Heart right ventricle (tissue), 16 donors: ENCODE measurements around the gene TAMALIN. TPM values are rescaled to one million over a fixed set of nuclear protein-coding genes. Genes with fewer than 3 reads are reported as not detected.
A peak's percentile ranks its signal among the peaks of the same experiment; 100 is the strongest.

Source experiments
- ATAC-seq, 8 donors: fragments of 200-7000 bp; cut with Tn5 transposase; one replicate each; pipeline ENCODE4 v1.9.1; 2020; ENCODE audit warnings: mild to moderate bottlenecking in 8 of 8, moderate library complexity in 8 of 8, moderate number of reproducible peaks in 1 of 8
- DNase-seq, 2 donors: peaks; one replicate each; pipeline ENCODE4 v3.0.0-alpha.2; 2020
- H3K27ac ChIP-seq, 10 donors: fragments of 200-600 bp; sonication (generic) in 2 of 10; one replicate each; pipeline versions ENCODE4 v1.5.0 to v1.8.0; 2020 to 2022; ENCODE audit warnings: mild to moderate bottlenecking in 3 of 10
- H3K27me3 ChIP-seq, 7 donors: fragments of 200-600 bp; one replicate each; pipeline ENCODE4 v1.8.0; 2021 to 2022; ENCODE audit warnings: mild to moderate bottlenecking in 2 of 7
- H3K36me3 ChIP-seq, 9 donors: fragments of 200-600 bp; sonication (generic) in 1 of 9; one replicate each; pipeline versions ENCODE4 v1.5.0 to v1.8.0; 2020 to 2022; ENCODE audit warnings: mild to moderate bottlenecking in 2 of 9
- H3K4me1 ChIP-seq, 9 donors: fragments of 200-600 bp; sonication (generic) in 1 of 9; one replicate each; pipeline versions ENCODE4 v1.5.0 to v1.8.0; 2020 to 2022; ENCODE audit warnings: mild to moderate bottlenecking in 4 of 9
- H3K4me3 ChIP-seq, 10 donors: fragments of 200-600 bp; sonication (generic) in 2 of 10; one replicate each; pipeline versions ENCODE4 v1.5.0 to v1.8.0; 2020 to 2022; ENCODE audit warnings: mild to moderate bottlenecking in 7 of 10, moderate library complexity in 2 of 10
- H3K9me3 ChIP-seq, 11 donors: fragments of 200-600 bp in 10 of 11; sonication (generic) in 2 of 11; one replicate each; pipeline versions ENCODE4 v1.5.0 to v1.8.0; 2013 to 2022; ENCODE audit warnings: mild to moderate bottlenecking in 2 of 11, control low read depth in 1 of 11, moderate library complexity in 1 of 11
- CTCF ChIP-seq, 9 donors: fragments of 200-600 bp; sonication (generic) in 2 of 9; IDR thresholded peaks; one replicate each; pipeline versions ENCODE4 v1.5.0 to v1.8.0; 2021 to 2022; ENCODE audit warnings: antibody characterized with exemption in 9 of 9, mild to moderate bottlenecking in 5 of 9, moderate library complexity in 1 of 9
- WGBS, 2 donors: extraction: QIAGEN DNeasy Blood & Tissue Kit; methylation state at CpG; one replicate each; pipeline ENCODE4 v1.1.7; 2013; ENCODE audit warnings: inconsistent platforms in 1 of 2; 5-methylcytosine and 5-hydroxymethylcytosine counted together
- intact Hi-C, 10 donors: fragments of 100-400 bp; cut with DNase I; formaldehyde crosslinking; loops; one replicate each; pipeline versions ENCODE4 v1.11.1 to v1.14.2; 2022
- long read RNA-seq, 3 donors: library from polyadenylated mRNA; unstranded; transcript quantifications; one replicate each; pipeline ENCODE4 v2.0.0, GENCODE V29; 2020 to 2021
- polyA plus RNA-seq, 2 donors: library from polyadenylated mRNA; stranded (reverse); fragments of 200-250 nt; gene quantifications; one replicate each; pipeline ENCODE4 v1.2.3, GENCODE V29; 2013
- total RNA-seq, 10 donors: library from RNA; stranded (reverse); fragmentation: NEBNext Ultra II Directional in 3 of 10; extraction: Animal tissue kit (Norgen Biotek cat#: 25700) in 3 of 10; gene quantifications; one replicate each; pipeline versions ENCODE4 v1.2.1 to v1.2.4, GENCODE V29; 2021 to 2023
- donor health status: Arrhythmogenic right ventricular cardiomyopathy.
- donor health status: ischemic (EF 13 %, LVEDD 7.1; RV severe dilation, severe dysfunction).
- donor health status: healthy with polysubstance abuse.
- donor health status: DM: no; HTN: yes; CAD: no.
- donor health status: DM: no; HTN: no; CAD: no.
- donor health status: ischemic (EF 25% LVEDD 6.9; RV normal size, moderate dysfunction).
- donor health status: ischemic (EF 25% LVEDD 5.7; RV mildly dilated, moderate dysfunction).
- donor health status: healthy.
- donor health status: DM: yes; HTN: yes; CAD: no.
- donor health status: Ischemic cardiomyopathy.
- donor health status: ischemic (EF 35%, LVEDD 5.7; RV mildly dilated, moderate dysfunction).
- donor health status: nonischemic (EF 11% LVEDD 7.7; RV severe dilation, severe dysfunction).
- donor health status: DM: yes; HTN: yes; CAD: no.
- donor health status: PGD.
- donor health status: ischemic (EF 29% LVEDD 5.4; RV normal size, mild dysfunction).
- donor health status: nonischemic (EF 23%, LVEDD 6.1; RV moderate dilation, normal function).

Gene TAMALIN
- total RNA-seq (10 to 100 TPM; 16.6 to 47.0 (median 23.9) TPM), polyA plus RNA-seq (10 to 100 TPM; 27.2 to 58.8 TPM)
- long read RNA-seq, donor 1, transcript GRASP-201 (8 exons, 1,933 nt): major isoform, 22 of 34 reads
- long read RNA-seq, donor 1, partial matches to known transcripts: 8 of 34 reads
- long read RNA-seq, donor 1, other reads (novel, unspliced or antisense): 3 of 34 reads
- long read RNA-seq, donor 2, transcript GRASP-201 (8 exons, 1,933 nt): major isoform, 18 of 28 reads
- long read RNA-seq, donor 2, partial matches to known transcripts: 0 of 28 reads
- long read RNA-seq, donor 2, other reads (novel, unspliced or antisense): 9 of 28 reads
- long read RNA-seq, donor 3, partial matches to known transcripts: 0 of 3 reads
- long read RNA-seq, donor 3, other reads (novel, unspliced or antisense): 3 of 3 reads

GRCh38 chr12:52006726-52007157 is at the start of gene TAMALIN:
Gene TAMALIN, plus strand, starts transcription at chr12:52006946. Its CDS starts 74 bp downstream, at chr12:52007020.
- peak in 1 of 9 donors; percentile 5 for TF ChIP-seq CTCF (IDR thresholded peaks at IDR 0.05)
- intact Hi-C loops: no loop called here
- H3K4me1 ChIP-seq: peaks cover 12 to 69% (median 48%) of the 10 kb centered on the region in 9 donors
- peak within 1 kb of the TSS; percentile 92 to 98 (median 96) for H3K27ac ChIP-seq
- H3K36me3 ChIP-seq: peaks cover 0 to 21% (median 6%) of the 10 kb centered on the region in 9 donors
- peak within 1 kb of the TSS; percentile 54 to 96 (median 84) for H3K4me3 ChIP-seq
- DNase-seq: peak; percentile 78 to 84
- no peaks in the 10 kb centered on the region for H3K9me3 ChIP-seq
- peak; percentile 43 to 67 (median 55) for ATAC-seq
- WGBS, 2 donors: 0 to 1% methylated on average over 37 to 60 of the region's 60 CpGs
- H3K27me3 ChIP-seq: peaks cover 0 to 30% (median 11%) of the 10 kb centered on the region in 7 donors

GRCh38 chr12:51958542-51958941 is 48.2 kb upstream of the TAMALIN start:
- 98 to 99% methylated on average over 13 of the region's 13 CpGs for WGBS, 2 donors
- Histone ChIP-seq H3K27me3 (no peaks in the 10 kb centered on the region), H3K4me3 (no peak overlapping the region), H3K4me1 (peaks cover 14 to 62% (median 34%) of the 10 kb centered on the region in 9 donors), H3K9me3 (peaks cover 0 to 4% (median 0%) of the 10 kb centered on the region in 11 donors), H3K36me3 (peaks cover 0 to 20% (median 0%) of the 10 kb centered on the region in 9 donors), H3K27ac (no peak overlapping the region)
- TF ChIP-seq CTCF (IDR thresholded peaks at IDR 0.05): no peak
- no peak for DNase-seq
- intact Hi-C loops: no loop called here
- no peak for ATAC-seq

GRCh38 chr12:51959211-51959610 is 47.5 kb upstream of the TAMALIN start:
- Histone ChIP-seq H3K4me1 (peaks cover 11 to 55% (median 28%) of the 10 kb centered on the region in 9 donors), H3K27ac (peak overlapping the region in 1 of 10 donors; percentile 15), H3K9me3 (peaks cover 0 to 4% (median 0%) of the 10 kb centered on the region in 11 donors), H3K27me3 (no peaks in the 10 kb centered on the region), H3K4me3 (no peak overlapping the region), H3K36me3 (peaks cover 0 to 22% (median 0%) of the 10 kb centered on the region in 9 donors)
- 53 to 56% methylated on average over 3 of the region's 3 CpGs for WGBS, 2 donors
- intact Hi-C loops: no loop called here
- no peak for TF ChIP-seq CTCF (IDR thresholded peaks at IDR 0.05)
- ATAC-seq (peak in 5 of 8 donors; percentile 19 to 55 (median 38)), DNase-seq (no peak)

GRCh38 chr12:51959921-51960320 is 46.8 kb upstream of the TAMALIN start:
- intact Hi-C loops: no loop called here
- WGBS, 2 donors: 94 to 98% methylated on average over 4 of the region's 4 CpGs
- Histone ChIP-seq H3K9me3 (peaks cover 0 to 4% (median 0%) of the 10 kb centered on the region in 11 donors), H3K4me1 (peaks cover 4 to 48% (median 20%) of the 10 kb centered on the region in 9 donors), H3K36me3 (peaks cover 0 to 22% (median 0%) of the 10 kb centered on the region in 9 donors), H3K4me3 (no peak overlapping the region), H3K27me3 (no peaks in the 10 kb centered on the region), H3K27ac (no peak overlapping the region)
- TF ChIP-seq CTCF (IDR thresholded peaks at IDR 0.05): no peak
- DNase-seq (no peak), ATAC-seq (no peak)
